T-helper 1 cell treated with Interleukin-12 subunit alpha and Interleukin-12 subunit beta and Interleukin-4 antibody, amounts not matched to agents 30 ng/mL and 1 ng/mL, for 36 hours (primary cell): Measurements from ENCODE around the gene RNF146. TPM values are rescaled to one million over a fixed set of nuclear protein-coding genes. Genes with fewer than 3 reads are reported as not detected.
"Not testable (repeated sequence)": the region's sequence is repeated elsewhere in the genome, so short reads cannot be mapped to it uniquely, and the experiment has no call there.

Experiments
- intact Hi-C: fragments of 100-400 bp; cut with micrococcal nuclease; formaldehyde crosslinking; loops from one replicate; pipeline ENCODE4 v1.15.1; 2024
- total RNA-seq: library from RNA; stranded (reverse); gene quantifications from 2 replicates; pipeline ENCODE4 v1.2.3, GENCODE V29; 2022

The RNF146 gene
- total RNA-seq, 1 donor from 2014 or later, result 20.8 TPM

- intact Hi-C loops, result no loop called here
Measured at GRCh38 chr6:127282184-127282583, 15.5 kb downstream of the RNF146 start.

DNA sequence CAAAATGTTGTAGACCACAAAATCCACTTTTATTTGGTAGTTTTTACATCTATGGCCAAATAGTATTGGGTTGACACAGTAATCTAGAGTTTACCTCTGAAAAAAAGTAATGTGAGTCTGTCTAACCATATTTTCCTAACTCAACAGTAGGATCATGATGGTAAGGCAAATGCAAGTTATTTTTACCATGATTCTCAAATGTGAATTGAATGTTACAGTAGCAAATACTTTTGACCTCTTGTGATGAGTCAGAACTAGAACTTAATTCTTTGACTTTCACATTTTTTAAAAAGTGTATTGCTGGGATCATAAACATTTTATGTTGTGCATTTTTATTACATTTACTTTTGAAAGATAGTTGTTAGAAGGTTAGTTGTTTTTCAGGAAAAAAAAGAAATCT, 22.0 kb downstream of the RNF146 start:
- intact Hi-C loops, result no loop called here

GRCh38 chr6:127289934-127290333, 23.3 kb downstream of the RNF146 start:
- intact Hi-C loops, result no loop called here

DNA sequence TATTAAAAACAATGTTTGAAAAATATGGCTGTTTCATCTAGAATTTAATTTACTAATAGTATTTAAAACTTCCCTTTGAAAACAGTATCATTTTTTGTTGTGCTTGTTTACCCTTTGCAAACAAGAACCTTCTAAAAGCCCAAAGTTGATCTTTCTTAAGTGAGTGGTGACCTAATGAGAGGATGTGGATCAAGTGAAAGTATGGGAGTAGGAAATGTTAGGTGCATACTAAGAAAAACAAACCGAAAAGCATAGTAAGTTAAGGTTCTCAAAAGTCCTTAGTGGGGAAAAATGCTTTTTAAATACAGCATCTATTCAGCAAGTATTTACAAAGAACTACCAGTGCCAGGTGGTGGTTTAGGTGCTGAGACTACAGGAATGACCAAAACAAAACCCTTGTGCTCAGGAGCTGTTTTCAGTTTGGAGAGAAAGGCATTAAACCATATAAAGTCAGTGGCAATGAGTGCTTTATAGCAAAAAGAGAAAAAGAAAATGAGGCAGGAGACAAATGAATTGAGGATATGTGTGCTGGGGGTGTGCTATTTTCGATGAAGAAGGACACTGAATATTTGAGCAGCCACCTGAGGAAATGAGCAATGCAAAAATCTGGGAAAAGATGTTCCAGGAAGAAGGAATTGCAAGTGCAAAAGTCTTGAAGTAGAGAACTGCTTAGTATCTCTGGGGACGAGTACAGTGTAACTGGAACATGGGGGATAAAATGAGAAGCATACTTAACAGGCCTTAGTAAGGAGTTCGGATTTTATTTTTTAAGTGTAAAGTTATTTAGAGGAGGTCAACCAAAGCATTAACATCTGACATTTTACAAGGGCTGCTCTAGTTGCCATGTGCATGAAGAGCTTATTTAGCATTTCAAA, 24.0 kb downstream of the RNF146 start:
- intact Hi-C loops, result loop anchor here (1.0 kb wide), 2 partner anchors 24 to 53 kb away; partner anchors contain the start of genes ECHDC1 and RNF146

DNA sequence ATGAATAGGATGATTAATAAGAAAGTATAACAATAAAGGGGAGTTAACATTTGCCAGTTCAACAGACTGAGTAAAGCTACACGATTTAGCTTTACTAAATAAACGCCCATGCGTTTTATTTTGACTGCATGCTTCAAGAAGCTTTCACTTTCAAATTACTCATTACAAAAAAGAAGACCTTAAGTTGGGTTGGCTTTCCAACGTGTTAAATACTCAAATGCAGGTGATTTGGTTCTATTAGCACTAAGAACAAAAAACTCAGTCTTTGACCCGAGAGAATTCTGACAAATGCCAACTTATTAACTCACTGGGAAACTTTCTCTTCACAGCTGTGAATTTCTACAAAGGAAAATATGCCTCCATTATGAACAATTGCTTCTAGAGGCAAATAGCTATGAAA, 24.8 kb downstream of the RNF146 start:
- intact Hi-C loops, result loop anchor here (1.0 kb wide), 2 partner anchors 25 to 52 kb away; partner anchors contain the start of genes ECHDC1 and RNF146

DNA sequence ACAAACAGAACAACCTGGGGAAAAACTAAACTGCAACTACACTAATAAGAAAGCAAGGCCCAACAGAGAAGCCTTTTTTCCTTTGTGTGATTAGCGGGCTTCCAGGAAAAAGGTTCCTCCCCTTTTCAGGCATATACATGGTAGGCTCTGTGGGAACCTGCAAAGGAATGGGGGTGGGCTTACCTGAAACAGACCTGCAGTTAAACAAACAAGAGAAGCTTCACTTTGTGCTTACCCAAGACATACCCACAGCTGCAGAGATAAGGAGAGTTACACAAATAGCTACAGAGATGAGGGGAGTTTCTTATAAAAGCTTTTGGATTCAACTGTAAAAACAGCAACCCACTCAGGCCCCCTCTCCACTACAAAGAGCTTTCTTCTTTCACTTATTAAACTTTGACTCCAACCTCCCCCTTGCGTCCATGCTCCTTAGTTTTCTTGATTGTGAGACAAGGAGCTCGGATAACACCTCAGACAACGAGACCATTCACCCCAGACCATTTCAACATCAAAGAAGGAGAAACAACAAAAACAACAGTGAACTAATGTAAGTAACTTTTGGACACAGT, 30.9 kb downstream of the RNF146 start:
- intact Hi-C loops, result no loop called here

GRCh38 chr6:127298475-127298874, 31.8 kb downstream of the RNF146 start:
- intact Hi-C loops, result no loop called here

- intact Hi-C loops, result loop anchor here (5.0 kb wide), 1 partner anchor 343 kb away; no protein-coding TSS in a partner anchor
Measured at GRCh38 chr6:127299522-127300240, 33.0 kb downstream of the RNF146 start.

GRCh38 chr6:127300411-127300810, 33.7 kb downstream of the RNF146 start:
- intact Hi-C loops, result loop anchor here (5.0 kb wide), 1 partner anchor 342 kb away; no protein-coding TSS in a partner anchor

- intact Hi-C loops, result loop anchor here (5.0 kb wide), 1 partner anchor 341 kb away; no protein-coding TSS in a partner anchor
Measured at GRCh38 chr6:127301199-127301700, 34.6 kb downstream of the RNF146 start.

- intact Hi-C loops, result loop anchor here (1.0 to 5.0 kb wide), 5 partner anchors 40 to 339 kb away; partner anchors contain the start of gene ECHDC1
Measured at GRCh38 chr6:127302728-127303660, 36.3 kb downstream of the RNF146 start.

DNA sequence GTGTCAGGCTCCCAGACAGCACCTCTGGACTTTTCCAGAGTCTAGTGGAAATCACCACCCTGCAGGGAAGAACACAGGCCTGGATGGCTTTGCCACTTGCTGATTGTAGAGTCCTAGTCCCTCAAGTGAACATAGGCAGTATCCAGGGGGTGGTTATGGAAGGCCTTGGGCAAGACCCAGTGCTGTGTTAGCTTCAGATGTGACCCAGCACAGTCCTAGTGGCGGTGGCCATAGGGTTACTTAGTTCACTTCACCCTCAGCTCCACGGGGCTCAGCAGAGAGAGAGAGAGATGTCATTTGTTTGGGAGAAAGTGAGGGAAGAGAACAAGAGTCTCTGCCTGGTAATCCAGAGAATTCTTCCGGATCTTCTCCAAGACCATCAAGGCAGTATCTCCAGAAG, 37.3 kb downstream of the RNF146 start:
- intact Hi-C loops, result loop anchor here (2.0 to 5.0 kb wide), 2 partner anchors 39 to 338 kb away; partner anchors contain the start of gene ECHDC1

GRCh38 chr6:127305741-127306140, 39.1 kb downstream of the RNF146 start:
- intact Hi-C loops, result no loop called here

- intact Hi-C loops, result no loop called here
Measured at GRCh38 chr6:127317388-127318128, 50.9 kb downstream of the RNF146 start.

- intact Hi-C loops, result no loop called here
Measured at GRCh38 chr6:127319686-127320085, 53.0 kb downstream of the RNF146 start.

DNA sequence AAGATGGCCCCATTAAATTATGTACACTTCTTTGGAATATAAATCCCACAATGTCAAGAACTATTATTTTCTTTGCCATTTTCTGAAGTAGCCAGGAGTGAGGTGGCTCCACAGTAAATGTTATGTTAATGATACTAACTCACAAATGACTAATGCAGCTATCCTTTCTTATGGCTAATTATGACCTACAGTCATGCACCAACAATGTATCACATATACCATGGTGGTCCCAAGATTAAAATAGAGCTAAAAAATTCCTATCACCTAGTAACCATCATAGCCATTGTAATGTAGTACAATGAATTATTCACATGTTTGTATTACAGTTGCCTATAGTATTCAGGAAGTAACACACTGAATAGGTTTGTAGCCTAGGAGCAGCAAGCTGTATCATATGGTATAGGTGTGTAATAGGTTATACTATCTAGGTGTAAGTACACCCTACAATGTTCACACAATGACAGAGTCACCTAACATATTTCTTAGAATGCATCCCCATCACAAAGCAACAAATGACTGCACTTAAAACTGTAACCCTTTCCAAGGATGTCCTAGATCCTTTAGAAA, 61.5 kb downstream of the RNF146 start:
- intact Hi-C loops, result no loop called here

DNA sequence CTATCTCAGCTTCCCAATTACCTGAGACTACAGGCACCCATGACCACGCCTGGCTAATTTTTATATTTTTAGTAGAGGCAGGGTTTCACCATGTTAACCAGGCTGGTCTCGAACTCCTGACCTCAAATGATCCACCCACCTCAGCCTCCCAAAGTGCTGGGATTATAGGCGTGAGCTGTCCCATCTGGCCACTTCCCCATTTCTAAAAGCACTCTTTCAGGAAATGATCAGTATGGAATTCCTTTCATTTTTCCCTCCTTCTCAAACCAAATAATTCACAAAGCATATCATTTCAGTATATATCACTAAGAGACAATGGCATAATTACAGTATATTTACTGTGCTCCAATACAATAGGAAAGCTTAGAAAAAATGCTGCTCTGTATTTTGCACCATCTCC, 64.6 kb downstream of the RNF146 start:
- intact Hi-C loops, result not testable (repeated sequence)

GRCh38 chr6:127332383-127332961, 65.8 kb downstream of the RNF146 start:
- intact Hi-C loops, result no loop called here
